PC-9 (cell line): ENCODE measurements around the gene LRRC56. TPM values are rescaled to one million over a fixed set of nuclear protein-coding genes. Genes with fewer than 3 reads are reported as not detected.

Source experiments
- BruUV-seq: library from RNA; stranded (reverse); fragments of 400-500 nt; replicated peaks from 2 replicates; lab custom pipeline; 2021; lab: Mats Ljungman, UMichigan
- CTCF ChIA-PET: fragments of 300-600 bp; sonication (Branson Sonifier 250); formaldehyde crosslinking; loops from one replicate; lab custom pipeline; 2022; ENCODE audit warnings: antibody characterized with exemption; lab: Charles Lee
- POLR2A ChIA-PET: fragments of 300-600 bp; sonication (Branson Sonifier 250); formaldehyde crosslinking; loops from one replicate; lab custom pipeline; 2022; ENCODE audit warnings: antibody characterized with exemption; ENCODE audit not compliant: unreplicated experiment; lab: Charles Lee
- DNase-seq, 2 experiments: peaks; one replicate each; pipeline versions ENCODE4 v3.0.0 to v3.0.0-alpha.2; 2015 to 2022; ENCODE audit warnings: mixed read lengths in 1 of 2
- H2AFZ ChIP-seq: fragments of 200-600 bp; sonication (generic); 2 replicates; pipeline ENCODE4 v1.8.1; 2017; ENCODE audit warnings: antibody characterized with exemption
- H3F3A ChIP-seq: fragments of 200-600 bp; sonication (generic); 2 replicates; pipeline ENCODE4 v1.8.1; 2017; ENCODE audit warnings: antibody characterized with exemption, mild to moderate bottlenecking, low read depth; ENCODE audit not compliant: insufficient read depth
- H3K27ac ChIP-seq: fragments of 200-600 bp; sonication (generic); 2 replicates; pipeline ENCODE4 v1.6.1; 2016; ENCODE audit warnings: mixed run types
- H3K27me3 ChIP-seq: fragments of 200-600 bp; sonication (generic); 2 replicates; pipeline ENCODE4 v1.6.1; 2016; ENCODE audit warnings: low read depth, mixed run types; ENCODE audit not compliant: insufficient read depth
- H3K36me3 ChIP-seq: fragments of 200-600 bp; sonication (generic); 2 replicates; pipeline ENCODE4 v1.6.1; 2016; ENCODE audit warnings: low read depth, mixed run types
- H3K4me1 ChIP-seq: fragments of 200-600 bp; sonication (generic); replicated peaks from 2 replicates; pipeline ENCODE4 v1.6.1; 2016; ENCODE audit warnings: mixed run types; ENCODE audit not compliant: insufficient read depth
- H3K4me2 ChIP-seq: fragments of 200-600 bp; sonication (generic); 2 replicates; pipeline ENCODE4 v1.6.1; 2017; ENCODE audit warnings: mixed run types
- H3K4me3 ChIP-seq: fragments of 200-600 bp; sonication (generic); 2 replicates; pipeline ENCODE4 v1.6.1; 2016; ENCODE audit warnings: mixed run types
- H3K79me2 ChIP-seq: fragments of 200-600 bp; sonication (generic); 2 replicates; pipeline ENCODE4 v1.6.1; 2017; ENCODE audit warnings: low read depth, mixed run types
- H3K9me2 ChIP-seq: fragments of 200-600 bp; sonication (generic); 2 replicates; pipeline ENCODE4 v1.8.1; 2017; ENCODE audit warnings: mild to moderate bottlenecking; ENCODE audit not compliant: insufficient read depth
- H3K9me3 ChIP-seq: fragments of 200-600 bp; sonication (generic); 2 replicates; pipeline ENCODE4 v1.8.1; 2016; ENCODE audit warnings: low read depth; ENCODE audit not compliant: insufficient read depth
- H4K20me1 ChIP-seq: fragments of 200-600 bp; sonication (generic); 2 replicates; pipeline ENCODE4 v1.8.1; 2017; ENCODE audit not compliant: insufficient read depth
- EZH2 ChIP-seq: fragments of 200-600 bp; sonication (generic); IDR thresholded peaks from 2 replicates; pipeline ENCODE4 v1.8.0; 2017; ENCODE audit warnings: antibody characterized with exemption, low read depth
- intact Hi-C: fragments of 100-400 bp; cut with micrococcal nuclease; formaldehyde crosslinking; loops from one replicate; pipeline ENCODE4 v1.10.0; 2022; ENCODE audit not compliant: unreplicated experiment
- total RNA-seq: library from RNA; stranded (reverse); gene quantifications from 2 replicates; pipeline ENCODE4 v1.2.3, GENCODE V29; 2021
- TF ChIP-seq, protein P1 (sequence below): fragments of 200-600 bp; sonication (generic); conservative IDR thresholded peaks from 2 replicates; pipeline ENCODE4 v1.6.1; 2017; ENCODE audit warnings: mixed run types, antibody characterized with exemption, mild to moderate bottlenecking, moderate library complexity

LRRC56 gene
- total RNA-seq, 1 experiment from 2014 or later, result 5.0 TPM

DNA sequence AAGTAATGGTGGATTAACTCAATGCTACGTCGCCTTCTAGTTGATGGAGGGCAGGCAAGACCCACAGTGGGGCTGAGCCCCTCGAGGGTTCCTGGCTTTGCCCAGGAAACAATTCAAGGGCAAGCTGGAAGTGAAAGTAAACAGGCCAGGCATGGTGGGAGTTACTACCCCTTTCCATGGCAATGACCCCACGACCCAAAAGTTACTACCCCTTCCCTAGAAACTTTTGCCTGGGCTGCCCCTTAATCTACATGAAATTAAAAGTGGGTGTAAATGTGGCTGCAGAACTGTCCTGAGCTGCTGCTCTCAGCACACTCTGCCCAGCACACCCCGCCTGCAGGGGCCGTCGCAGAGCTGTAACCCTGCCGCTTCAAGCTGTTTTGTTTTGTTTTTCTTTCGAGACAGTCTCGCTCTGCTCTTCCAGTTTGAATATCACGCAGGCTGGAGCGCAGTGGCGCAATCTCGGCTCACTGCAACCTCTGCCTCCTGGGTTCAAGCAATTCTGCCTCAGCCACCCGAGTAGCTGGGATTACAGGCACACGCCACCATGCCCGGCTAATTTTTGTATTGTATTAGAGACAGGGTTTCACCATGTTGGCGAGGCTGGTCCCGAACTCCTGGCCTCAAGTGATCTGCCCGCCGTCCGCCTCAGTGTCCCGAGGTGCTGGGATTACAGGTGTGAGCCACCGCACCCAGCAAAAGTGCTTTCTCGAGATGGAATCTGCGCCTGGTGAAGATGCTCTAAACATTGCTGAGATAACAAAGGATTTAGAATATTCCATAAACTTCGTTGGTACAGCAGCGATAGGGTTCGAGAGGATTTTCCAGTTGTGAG is 24.3 kb upstream of the LRRC56 start:
- DNase-seq, result no peak
- H3F3A ChIP-seq, result no peaks in the 10 kb centered on the region
- H3K9me2 ChIP-seq, result no peaks in the 10 kb centered on the region
- H3K4me3 ChIP-seq, result no peak overlapping the region
- intact Hi-C loops, result no loop called here
- BruUV-seq, result no TSS peak
- H2AFZ ChIP-seq, result no peak overlapping the region
- ChIA-PET POLR2A (no interaction called here), CTCF (no interaction called here)
- no peaks in the 10 kb centered on the region for H3K79me2 ChIP-seq
- H3K27ac ChIP-seq, result no peak overlapping the region
- H3K9me3 ChIP-seq, result no peaks in the 10 kb centered on the region
- no peaks in the 10 kb centered on the region for H3K36me3 ChIP-seq
- H3K4me2 ChIP-seq, result no peak overlapping the region
- H3K4me1 ChIP-seq, result no peaks in the 10 kb centered on the region
- H3K27me3 ChIP-seq, result no peaks in the 10 kb centered on the region
- no peaks in the 10 kb centered on the region for H4K20me1 ChIP-seq
- no peak for TF ChIP-seq EZH2
- TF ChIP-seq, protein P1, sequence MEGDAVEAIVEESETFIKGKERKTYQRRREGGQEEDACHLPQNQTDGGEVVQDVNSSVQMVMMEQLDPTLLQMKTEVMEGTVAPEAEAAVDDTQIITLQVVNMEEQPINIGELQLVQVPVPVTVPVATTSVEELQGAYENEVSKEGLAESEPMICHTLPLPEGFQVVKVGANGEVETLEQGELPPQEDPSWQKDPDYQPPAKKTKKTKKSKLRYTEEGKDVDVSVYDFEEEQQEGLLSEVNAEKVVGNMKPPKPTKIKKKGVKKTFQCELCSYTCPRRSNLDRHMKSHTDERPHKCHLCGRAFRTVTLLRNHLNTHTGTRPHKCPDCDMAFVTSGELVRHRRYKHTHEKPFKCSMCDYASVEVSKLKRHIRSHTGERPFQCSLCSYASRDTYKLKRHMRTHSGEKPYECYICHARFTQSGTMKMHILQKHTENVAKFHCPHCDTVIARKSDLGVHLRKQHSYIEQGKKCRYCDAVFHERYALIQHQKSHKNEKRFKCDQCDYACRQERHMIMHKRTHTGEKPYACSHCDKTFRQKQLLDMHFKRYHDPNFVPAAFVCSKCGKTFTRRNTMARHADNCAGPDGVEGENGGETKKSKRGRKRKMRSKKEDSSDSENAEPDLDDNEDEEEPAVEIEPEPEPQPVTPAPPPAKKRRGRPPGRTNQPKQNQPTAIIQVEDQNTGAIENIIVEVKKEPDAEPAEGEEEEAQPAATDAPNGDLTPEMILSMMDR, result no peak

DNA sequence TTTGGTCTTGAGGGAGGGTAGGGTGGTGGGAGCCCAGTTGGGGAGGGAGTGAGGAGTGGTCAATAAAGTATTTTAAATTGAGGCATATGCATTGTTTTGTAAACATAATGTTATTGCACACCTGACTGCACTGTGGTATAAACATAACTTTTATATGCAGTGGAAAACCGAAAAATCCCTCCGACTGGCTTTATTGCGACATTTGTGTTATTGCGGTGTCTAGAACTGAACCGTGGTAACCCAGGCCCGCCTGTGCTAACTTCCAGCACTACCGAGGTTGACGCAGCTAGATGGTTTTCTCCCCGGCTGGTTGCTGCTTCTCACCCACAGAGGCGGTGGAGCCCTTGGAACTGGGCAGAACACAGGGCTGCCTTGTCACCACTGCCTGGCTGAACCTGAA is 22.7 kb upstream of the LRRC56 start:
- no peak overlapping the region for H3K27ac ChIP-seq
- TF ChIP-seq, protein P1, result no peak
- TF ChIP-seq EZH2, result no peak

DNA sequence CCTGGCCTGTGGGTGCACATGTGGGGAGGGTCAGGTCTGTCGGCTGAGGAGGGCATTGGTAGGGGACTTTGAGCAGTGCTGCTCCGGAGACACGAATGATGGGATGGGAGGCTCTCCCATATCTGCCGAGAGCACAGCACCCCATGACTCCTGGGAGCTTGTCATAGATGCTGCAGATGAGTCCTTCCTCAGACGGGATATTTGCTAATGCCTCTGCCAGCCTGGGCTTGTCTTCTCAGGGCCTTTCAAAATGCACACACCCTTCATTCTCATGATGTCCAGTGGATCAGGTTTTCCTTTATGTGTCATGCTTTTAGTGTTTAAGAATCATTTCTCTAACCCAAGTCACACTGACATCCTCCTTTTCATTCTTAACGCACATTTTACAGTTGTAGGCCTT is 22.2 kb upstream of the LRRC56 start:
- no peaks in the 10 kb centered on the region for H3K36me3 ChIP-seq
- ChIA-PET POLR2A (no interaction called here), CTCF (no interaction called here)
- DNase-seq, result no peak
- no peak overlapping the region for H3K4me2 ChIP-seq
- no peak overlapping the region for H2AFZ ChIP-seq
- H3K4me1 ChIP-seq, result no peaks in the 10 kb centered on the region
- intact Hi-C loops, result loop anchor here (5.0 kb wide), 1 partner anchor 123 kb away; the partner anchor contains the start of gene PKP3
- H3K4me3 ChIP-seq, result no peak overlapping the region
- no peaks in the 10 kb centered on the region for H3K27me3 ChIP-seq
- H3K79me2 ChIP-seq, result no peaks in the 10 kb centered on the region
- no peaks in the 10 kb centered on the region for H3F3A ChIP-seq
- no peaks in the 10 kb centered on the region for H4K20me1 ChIP-seq
- H3K9me3 ChIP-seq, result no peaks in the 10 kb centered on the region
- TF ChIP-seq, protein P1, result no peak
- no peak for TF ChIP-seq EZH2
- no peaks in the 10 kb centered on the region for H3K9me2 ChIP-seq
- H3K27ac ChIP-seq, result no peak overlapping the region
- no TSS peak for BruUV-seq

More for the DNA sequence above, 22.7 kb upstream of the LRRC56 start:
- no peaks in the 10 kb centered on the region for H3K4me1 ChIP-seq
- BruUV-seq, result no TSS peak
- H3K79me2 ChIP-seq, result no peaks in the 10 kb centered on the region
- no peaks in the 10 kb centered on the region for H3K27me3 ChIP-seq
- no peak for DNase-seq
- CTCF ChIA-PET, result no interaction called here
- no peaks in the 10 kb centered on the region for H3F3A ChIP-seq
- POLR2A ChIA-PET, result no interaction called here
- H2AFZ ChIP-seq, result no peak overlapping the region
- no peaks in the 10 kb centered on the region for H3K9me2 ChIP-seq
- H3K4me3 ChIP-seq, result no peak overlapping the region
- no peaks in the 10 kb centered on the region for H4K20me1 ChIP-seq
- H3K36me3 ChIP-seq, result no peaks in the 10 kb centered on the region
- intact Hi-C loops, result loop anchor here (5.0 kb wide), 1 partner anchor 122 kb away; the partner anchor contains the start of gene PKP3
- H3K9me3 ChIP-seq, result no peaks in the 10 kb centered on the region
- H3K4me2 ChIP-seq, result no peak overlapping the region
